ENCODE results near the gene PPP1R1A. TPM values are rescaled to one million over a fixed set of nuclear protein-coding genes. Genes with fewer than 3 reads are reported as not detected.

The PPP1R1A gene, protein sequence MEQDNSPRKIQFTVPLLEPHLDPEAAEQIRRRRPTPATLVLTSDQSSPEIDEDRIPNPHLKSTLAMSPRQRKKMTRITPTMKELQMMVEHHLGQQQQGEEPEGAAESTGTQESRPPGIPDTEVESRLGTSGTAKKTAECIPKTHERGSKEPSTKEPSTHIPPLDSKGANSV
- total RNA-seq (10 to 100 TPM in 1 of 2 donors, 1 to 10 TPM in 1; 9.0 to 13.6 TPM), polyA plus RNA-seq (10 to 100 TPM in 1 of 2 donors, 1 to 10 TPM in 1; 4.7 to 15.8 TPM)
- long read RNA-seq, donor 1, partial matches to known transcripts, result 2 of 3 reads
- long read RNA-seq, donor 1, other reads (novel, unspliced or antisense), result 0 of 3 reads
- long read RNA-seq, donor 2, transcript PPP1R1A-201 (7 exons, 1,826 nt), result major isoform, 8 of 8 reads
- long read RNA-seq, donor 2, partial matches to known transcripts, result 0 of 8 reads
- long read RNA-seq, donor 2, other reads (novel, unspliced or antisense), result 0 of 8 reads

DNA sequence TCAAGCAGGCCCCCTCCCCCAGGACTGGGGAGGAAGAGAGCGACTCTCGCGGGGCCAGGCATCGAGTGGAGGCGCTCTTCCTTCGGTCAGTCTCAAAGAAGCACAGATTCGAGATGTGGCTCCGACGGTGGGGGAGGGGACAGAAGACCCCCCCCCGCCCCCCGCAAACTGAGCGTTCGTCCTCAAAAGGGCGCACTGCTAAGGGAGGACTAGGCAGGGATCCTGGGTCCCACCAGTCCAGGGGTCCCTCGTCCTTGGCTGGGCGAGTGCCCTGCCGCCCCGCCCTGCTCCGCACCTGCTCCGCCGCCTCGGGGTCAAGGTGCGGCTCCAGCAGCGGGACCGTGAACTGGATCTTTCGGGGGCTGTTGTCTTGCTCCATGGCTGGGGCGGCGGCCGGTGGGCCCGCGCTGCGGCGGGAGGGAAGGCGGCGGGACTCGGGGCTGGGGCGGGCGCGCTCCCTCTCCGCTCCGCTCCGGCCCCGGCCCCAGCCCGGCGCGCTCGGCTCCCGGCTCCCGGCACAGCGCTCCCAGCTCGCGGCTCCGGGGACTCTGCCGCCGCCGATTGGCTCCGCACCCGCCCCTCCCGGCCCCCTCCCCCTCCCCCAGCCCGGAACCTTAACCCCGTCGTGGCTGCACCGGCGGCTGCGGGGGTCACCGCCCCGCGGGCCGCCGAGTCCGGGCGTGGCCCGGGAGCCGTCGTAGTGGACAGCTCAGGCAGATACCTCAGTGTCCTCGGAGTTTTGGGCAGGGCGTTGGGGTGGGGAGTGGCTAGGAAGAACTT, at the start of gene PPP1R1A:
PPP1R1A (minus strand) TSS at position 550 of the 780 bp plus-strand sequence; CDS start at position 379, 171 bp downstream.
- Histone ChIP-seq H3K27me3 (ENCODE audit: control insufficient read depth in 1 of 2, insufficient read depth in 2 of 2, low read length in 1 of 2) (no peaks in the 10 kb centered on the region), H3K4me1 (ENCODE audit: control insufficient read depth in 1 of 2, insufficient read depth in 2 of 2, low read length in 2 of 2) (no peaks in the 10 kb centered on the region), H3K4me3 (ENCODE audit: low read length in 2 of 2) (peak within 1 kb of the TSS; percentile 49 to 53), H3K27ac (ENCODE audit: low read depth in 1 of 2, low read length in 2 of 2) (no peak within 1 kb of the TSS), H3K9me3 (ENCODE audit: control insufficient read depth, low read length) (no peaks in the 10 kb centered on the region), H3K36me3 (ENCODE audit: control insufficient read depth in 1 of 2, insufficient read depth in 2 of 2, low read length in 1 of 2) (no peaks in the 10 kb centered on the region)
- 0 to 1% methylated on average over 50 to 77 of the region's 77 CpGs for WGBS, 2 donors
- intact Hi-C loops (cut with DNase I), result no loop called here
- ATAC-seq (ENCODE audit: low FRiP score) (no peak), DNase-seq (peak in 1 of 2 donors; percentile 81)

GRCh38 chr12:54634795-54635194, 46.3 kb upstream of the PPP1R1A start, which contains the start of gene LACRT:
TSS of gene LACRT (minus strand) at chr12:54634895. CDS start at chr12:54634841, 54 bp downstream.
- Histone ChIP-seq H3K27ac (ENCODE audit: low read depth in 1 of 2, low read length in 2 of 2) (no peak within 1 kb of the TSS), H3K27me3 (ENCODE audit: control insufficient read depth in 1 of 2, insufficient read depth in 2 of 2, low read length in 1 of 2) (no peaks in the 10 kb centered on the region)
- ATAC-seq (ENCODE audit: low FRiP score), result no peak

DNA sequence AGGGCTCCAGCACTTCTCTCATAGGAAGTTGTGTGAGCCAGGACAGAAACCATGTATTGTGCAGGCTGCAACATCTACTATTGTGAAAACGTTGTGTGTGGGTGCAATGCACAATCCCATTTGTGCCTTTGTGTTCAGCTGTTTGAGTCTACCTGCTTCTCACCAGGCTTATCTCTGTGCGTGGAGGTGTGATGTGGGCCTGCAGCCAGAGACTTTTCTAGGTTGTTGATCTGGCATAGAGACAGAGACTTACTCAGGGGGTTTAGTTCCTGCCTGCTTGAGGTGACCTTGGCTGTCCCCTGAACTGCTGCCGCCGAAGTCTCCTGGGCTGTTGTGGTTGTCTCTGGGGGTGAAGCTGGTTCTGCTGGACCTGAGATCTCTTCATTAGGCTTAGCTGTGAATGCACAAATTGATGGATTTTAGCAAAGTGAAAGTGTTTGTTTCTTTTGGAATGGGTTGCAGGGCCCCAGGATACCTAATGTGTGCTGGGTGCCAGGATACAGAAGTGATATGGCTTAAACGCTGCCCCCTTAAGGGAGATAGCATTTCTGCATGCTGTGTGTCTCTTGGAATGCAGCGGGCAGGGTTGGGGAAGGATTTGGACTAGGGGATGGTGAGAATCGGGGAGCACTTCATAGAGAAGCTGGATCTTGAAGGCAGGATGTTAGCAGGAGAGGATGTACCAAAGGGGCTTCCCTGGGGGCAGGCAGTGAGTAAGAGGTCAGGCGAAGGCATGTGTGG, 43.7 kb upstream of the PPP1R1A start:
- no peak overlapping the region for H3K27ac ChIP-seq (ENCODE audit: low read depth in 1 of 2, low read length in 2 of 2)
- H3K4me1 ChIP-seq (ENCODE audit: control insufficient read depth in 1 of 2, insufficient read depth in 2 of 2, low read length in 2 of 2), result no peaks in the 10 kb centered on the region
- H3K36me3 ChIP-seq (ENCODE audit: control insufficient read depth in 1 of 2, insufficient read depth in 2 of 2, low read length in 1 of 2), result no peaks in the 10 kb centered on the region
- no peaks in the 10 kb centered on the region for H3K9me3 ChIP-seq (ENCODE audit: control insufficient read depth, low read length)
- DNase-seq, result no peak
- intact Hi-C loops (cut with DNase I), result no loop called here
- no peaks in the 10 kb centered on the region for H3K27me3 ChIP-seq (ENCODE audit: control insufficient read depth in 1 of 2, insufficient read depth in 2 of 2, low read length in 1 of 2)
- no peak overlapping the region for H3K4me3 ChIP-seq (ENCODE audit: low read length in 2 of 2)
- ATAC-seq (ENCODE audit: low FRiP score), result no peak
- 43 to 51% methylated on average over 8 of the region's 8 CpGs for WGBS, 2 donors

More at GRCh38 chr12:54634795-54635194, 46.3 kb upstream of the PPP1R1A start, which contains the start of gene LACRT:
- intact Hi-C loops (cut with DNase I), result no loop called here
- H3K36me3 ChIP-seq (ENCODE audit: control insufficient read depth in 1 of 2, insufficient read depth in 2 of 2, low read length in 1 of 2), result no peaks in the 10 kb centered on the region
- WGBS, 2 donors, result 69 to 79% methylated on average over 2 of the region's 2 CpGs
- H3K9me3 ChIP-seq (ENCODE audit: control insufficient read depth, low read length), result peaks cover 1% of the 10 kb centered on the region
- H3K4me3 ChIP-seq (ENCODE audit: low read length in 2 of 2), result no peak within 1 kb of the TSS
- no peaks in the 10 kb centered on the region for H3K4me1 ChIP-seq (ENCODE audit: control insufficient read depth in 1 of 2, insufficient read depth in 2 of 2, low read length in 2 of 2)
- DNase-seq, result no peak

DNA sequence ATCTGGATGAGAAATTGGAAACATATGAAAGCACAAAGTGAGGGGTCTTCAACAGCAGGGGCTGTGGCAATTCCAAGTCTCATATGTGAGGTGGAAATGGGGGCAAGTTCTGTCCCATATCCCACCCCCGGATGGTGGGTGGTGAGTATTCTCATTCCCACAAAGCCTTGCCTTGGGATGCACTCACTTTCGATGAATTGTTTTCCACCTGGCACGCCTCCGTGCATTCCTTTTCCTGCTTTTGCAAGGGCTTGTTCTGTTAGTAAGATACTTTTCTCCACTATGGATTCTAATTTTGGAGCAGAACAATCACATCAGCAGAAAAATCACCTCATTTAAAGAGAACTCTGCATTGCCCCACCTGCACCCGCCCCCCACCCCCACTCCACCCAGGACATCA, 43.1 kb upstream of the PPP1R1A start:
- intact Hi-C loops (cut with DNase I), result no loop called here
- Histone ChIP-seq H3K27me3 (ENCODE audit: control insufficient read depth in 1 of 2, insufficient read depth in 2 of 2, low read length in 1 of 2) (no peaks in the 10 kb centered on the region), H3K27ac (ENCODE audit: low read depth in 1 of 2, low read length in 2 of 2) (no peak overlapping the region), H3K4me1 (ENCODE audit: control insufficient read depth in 1 of 2, insufficient read depth in 2 of 2, low read length in 2 of 2) (no peaks in the 10 kb centered on the region), H3K9me3 (ENCODE audit: control insufficient read depth, low read length) (no peaks in the 10 kb centered on the region), H3K36me3 (ENCODE audit: control insufficient read depth in 1 of 2, insufficient read depth in 2 of 2, low read length in 1 of 2) (no peaks in the 10 kb centered on the region), H3K4me3 (ENCODE audit: low read length in 2 of 2) (no peak overlapping the region)
- no peak for DNase-seq
- no peak for ATAC-seq (ENCODE audit: low FRiP score)
- WGBS, 2 donors, result 69 to 71% methylated on average over 5 of the region's 5 CpGs

DNA sequence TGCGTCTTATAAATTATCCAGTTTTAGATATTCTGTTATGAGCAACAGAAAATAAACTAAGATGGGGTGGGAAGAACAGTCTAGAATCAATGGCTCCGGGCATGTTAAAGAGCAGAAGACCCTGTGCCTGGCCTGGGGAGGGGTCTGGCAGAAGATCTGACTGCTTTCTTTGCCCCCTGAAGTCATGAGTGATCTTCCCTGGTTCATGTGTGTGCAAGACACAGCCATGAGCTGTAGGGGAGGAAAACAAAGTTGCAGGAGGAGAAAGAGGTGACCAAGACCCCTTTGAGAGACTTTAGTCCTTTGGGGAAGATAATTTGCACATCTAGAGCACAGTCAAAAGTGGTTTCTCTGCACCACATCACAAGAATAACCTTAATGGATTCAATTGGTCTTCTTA, 41.5 kb upstream of the PPP1R1A start:
- no peaks in the 10 kb centered on the region for H3K4me1 ChIP-seq (ENCODE audit: control insufficient read depth in 1 of 2, insufficient read depth in 2 of 2, low read length in 2 of 2)
- ATAC-seq (ENCODE audit: low FRiP score) (no peak), DNase-seq (no peak)
- H3K27me3 ChIP-seq (ENCODE audit: control insufficient read depth in 1 of 2, insufficient read depth in 2 of 2, low read length in 1 of 2), result peaks cover 0 to 3% of the 10 kb centered on the region in 2 donors
- H3K9me3 ChIP-seq (ENCODE audit: control insufficient read depth, low read length), result peaks cover 1% of the 10 kb centered on the region
- WGBS, 2 donors, result 88 to 89% methylated on average over 2 of the region's 2 CpGs
- H3K27ac ChIP-seq (ENCODE audit: low read depth in 1 of 2, low read length in 2 of 2), result no peak overlapping the region
- no peaks in the 10 kb centered on the region for H3K36me3 ChIP-seq (ENCODE audit: control insufficient read depth in 1 of 2, insufficient read depth in 2 of 2, low read length in 1 of 2)
- intact Hi-C loops (cut with DNase I), result no loop called here
- no peak overlapping the region for H3K4me3 ChIP-seq (ENCODE audit: low read length in 2 of 2)

DNA sequence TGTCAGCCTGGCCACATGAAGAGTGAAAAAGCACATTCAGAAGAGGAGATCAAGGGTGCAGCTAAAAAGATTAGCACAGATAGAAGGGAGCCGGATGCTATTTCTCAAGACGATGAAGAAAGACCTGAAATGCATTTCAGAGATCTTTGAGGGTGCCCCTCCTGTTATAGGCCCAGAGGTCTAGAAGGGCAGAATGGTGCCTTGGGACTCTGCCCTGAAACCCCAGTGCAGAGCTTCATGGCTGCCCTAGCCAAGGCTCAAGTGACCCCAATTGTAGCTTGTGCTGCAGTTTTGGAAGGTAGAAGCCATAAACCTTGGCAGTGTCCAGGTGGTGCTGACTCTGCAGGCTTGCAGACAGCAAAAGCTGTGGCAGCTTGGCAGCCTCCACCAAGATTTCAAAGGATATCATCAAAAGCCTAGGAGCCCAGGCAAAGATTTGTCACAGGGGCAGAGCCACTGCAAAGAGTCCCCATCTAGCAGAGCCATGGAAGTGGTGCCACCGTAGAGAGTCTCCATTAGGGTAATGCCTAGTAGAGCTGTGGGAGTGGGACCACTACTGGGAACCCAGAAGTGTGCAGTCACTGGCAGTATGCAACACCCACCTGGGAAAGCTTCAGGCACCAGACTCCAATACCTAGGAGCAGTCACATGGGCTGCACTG, 39.9 kb upstream of the PPP1R1A start:
- intact Hi-C loops (cut with DNase I), result no loop called here
- Histone ChIP-seq H3K4me1 (ENCODE audit: control insufficient read depth in 1 of 2, insufficient read depth in 2 of 2, low read length in 2 of 2) (no peaks in the 10 kb centered on the region), H3K27ac (ENCODE audit: low read depth in 1 of 2, low read length in 2 of 2) (no peak overlapping the region), H3K4me3 (ENCODE audit: low read length in 2 of 2) (no peak overlapping the region), H3K36me3 (ENCODE audit: control insufficient read depth in 1 of 2, insufficient read depth in 2 of 2, low read length in 1 of 2) (no peaks in the 10 kb centered on the region), H3K9me3 (ENCODE audit: control insufficient read depth, low read length) (peaks cover 1% of the 10 kb centered on the region), H3K27me3 (ENCODE audit: control insufficient read depth in 1 of 2, insufficient read depth in 2 of 2, low read length in 1 of 2) (peaks cover 0 to 3% of the 10 kb centered on the region in 2 donors)
- 85 to 94% methylated on average over 3 of the region's 3 CpGs for WGBS, 2 donors
- ATAC-seq (ENCODE audit: low FRiP score), result no peak
- DNase-seq, result no peak

GRCh38 chr12:54627304-54627703, 38.8 kb upstream of the PPP1R1A start:
- Histone ChIP-seq H3K36me3 (ENCODE audit: control insufficient read depth in 1 of 2, insufficient read depth in 2 of 2, low read length in 1 of 2) (no peaks in the 10 kb centered on the region), H3K9me3 (ENCODE audit: control insufficient read depth, low read length) (peaks cover 1% of the 10 kb centered on the region), H3K4me1 (ENCODE audit: control insufficient read depth in 1 of 2, insufficient read depth in 2 of 2, low read length in 2 of 2) (no peaks in the 10 kb centered on the region), H3K27me3 (ENCODE audit: control insufficient read depth in 1 of 2, insufficient read depth in 2 of 2, low read length in 1 of 2) (peaks cover 0 to 3% of the 10 kb centered on the region in 2 donors), H3K27ac (ENCODE audit: low read depth in 1 of 2, low read length in 2 of 2) (no peak overlapping the region), H3K4me3 (ENCODE audit: low read length in 2 of 2) (no peak overlapping the region)
- 87 to 89% methylated on average over 3 of the region's 3 CpGs for WGBS, 2 donors
- intact Hi-C loops (cut with DNase I), result no loop called here
- ATAC-seq (ENCODE audit: low FRiP score) (no peak), DNase-seq (no peak)

DNA sequence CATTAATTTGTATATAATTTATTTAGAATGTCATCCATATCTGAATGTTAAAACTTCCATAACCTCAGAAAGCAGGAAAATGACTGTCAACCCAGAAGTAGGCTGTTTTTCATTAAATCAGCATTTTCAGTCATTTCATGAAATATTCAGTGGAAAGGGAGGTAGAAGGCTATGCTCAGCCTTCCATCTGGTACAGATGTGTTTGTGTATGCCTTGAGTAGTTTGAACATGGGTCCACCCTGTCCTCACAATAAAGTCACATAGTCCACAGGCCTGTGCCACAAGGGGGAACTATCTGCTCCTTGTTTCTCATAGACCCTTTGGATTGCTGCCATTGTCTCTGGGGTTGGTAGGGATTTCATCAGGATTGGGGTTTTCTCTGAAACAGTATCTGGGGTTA, 37.1 kb upstream of the PPP1R1A start:
- no peak for DNase-seq
- Histone ChIP-seq H3K9me3 (ENCODE audit: control insufficient read depth, low read length) (peaks cover 1% of the 10 kb centered on the region), H3K4me3 (ENCODE audit: low read length in 2 of 2) (no peak overlapping the region), H3K27ac (ENCODE audit: low read depth in 1 of 2, low read length in 2 of 2) (no peak overlapping the region), H3K4me1 (ENCODE audit: control insufficient read depth in 1 of 2, insufficient read depth in 2 of 2, low read length in 2 of 2) (no peaks in the 10 kb centered on the region), H3K36me3 (ENCODE audit: control insufficient read depth in 1 of 2, insufficient read depth in 2 of 2, low read length in 1 of 2) (no peaks in the 10 kb centered on the region), H3K27me3 (ENCODE audit: control insufficient read depth in 1 of 2, insufficient read depth in 2 of 2, low read length in 1 of 2) (peaks cover 0 to 3% of the 10 kb centered on the region in 2 donors)
- intact Hi-C loops (cut with DNase I), result no loop called here
- ATAC-seq (ENCODE audit: low FRiP score), result no peak

All from aorta (tissue), 5 donors.